Measurements from ENCODE around the gene TRAIP.
A peak's percentile ranks its signal among the peaks of the same experiment; 100 is the strongest.
"Not testable (repeated sequence)": the region's sequence is repeated elsewhere in the genome, so short reads cannot be mapped to it uniquely, and the experiment has no call there.

The TRAIP gene

GRCh38 chr3:49799105-49799504 is 57.3 kb downstream of the TRAIP start:
- no peak for DNase-seq (ENCODE audit: low read depth)
- no peak overlapping the region for H3K4me3 ChIP-seq (ENCODE audit: low read depth, low read length)

GRCh38 chr3:49794926-49795905 is 61.1 kb downstream of the TRAIP start:
- no peak overlapping the region for H3K4me3 ChIP-seq (ENCODE audit: low read depth, low read length)
- no peak for DNase-seq (ENCODE audit: low read depth)

GRCh38 chr3:49794431-49794830 is 61.9 kb downstream of the TRAIP start:
- no peak overlapping the region for H3K4me3 ChIP-seq (ENCODE audit: low read depth, low read length)
- DNase-seq (ENCODE audit: low read depth), result no peak

GRCh38 chr3:49793486-49794085 is 62.8 kb downstream of the TRAIP start:
- H3K4me3 ChIP-seq (ENCODE audit: low read depth, low read length), result no peak overlapping the region
- DNase-seq (ENCODE audit: low read depth), result no peak

- no peak overlapping the region for H3K4me3 ChIP-seq (ENCODE audit: low read depth, low read length)
- DNase-seq (ENCODE audit: low read depth), result no peak
Observed at GRCh38 chr3:49792371-49793150, 63.8 kb downstream of the TRAIP start.

DNA sequence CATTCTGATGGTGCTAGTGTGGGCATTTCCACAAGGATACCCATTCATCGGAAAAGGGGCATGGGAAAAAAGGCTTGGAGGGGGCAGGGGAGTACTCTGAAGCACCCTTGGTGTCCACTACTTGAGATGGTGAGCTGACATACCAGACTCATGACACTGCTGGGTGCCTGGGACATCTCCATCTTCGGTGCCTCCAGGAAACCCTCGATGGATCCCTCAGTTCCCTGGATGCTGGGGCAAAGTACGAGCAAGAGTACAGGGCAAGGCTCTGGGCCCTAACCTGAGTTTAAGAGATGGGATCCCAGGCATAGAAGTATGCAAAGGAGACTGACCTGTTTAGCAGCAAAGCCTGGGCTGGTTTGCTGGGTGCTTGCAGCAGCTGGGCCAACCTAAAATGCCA is 64.8 kb downstream of the TRAIP start:
- no peak for DNase-seq (ENCODE audit: low read depth)
- H3K4me3 ChIP-seq (ENCODE audit: low read depth, low read length), result no peak overlapping the region

DNA sequence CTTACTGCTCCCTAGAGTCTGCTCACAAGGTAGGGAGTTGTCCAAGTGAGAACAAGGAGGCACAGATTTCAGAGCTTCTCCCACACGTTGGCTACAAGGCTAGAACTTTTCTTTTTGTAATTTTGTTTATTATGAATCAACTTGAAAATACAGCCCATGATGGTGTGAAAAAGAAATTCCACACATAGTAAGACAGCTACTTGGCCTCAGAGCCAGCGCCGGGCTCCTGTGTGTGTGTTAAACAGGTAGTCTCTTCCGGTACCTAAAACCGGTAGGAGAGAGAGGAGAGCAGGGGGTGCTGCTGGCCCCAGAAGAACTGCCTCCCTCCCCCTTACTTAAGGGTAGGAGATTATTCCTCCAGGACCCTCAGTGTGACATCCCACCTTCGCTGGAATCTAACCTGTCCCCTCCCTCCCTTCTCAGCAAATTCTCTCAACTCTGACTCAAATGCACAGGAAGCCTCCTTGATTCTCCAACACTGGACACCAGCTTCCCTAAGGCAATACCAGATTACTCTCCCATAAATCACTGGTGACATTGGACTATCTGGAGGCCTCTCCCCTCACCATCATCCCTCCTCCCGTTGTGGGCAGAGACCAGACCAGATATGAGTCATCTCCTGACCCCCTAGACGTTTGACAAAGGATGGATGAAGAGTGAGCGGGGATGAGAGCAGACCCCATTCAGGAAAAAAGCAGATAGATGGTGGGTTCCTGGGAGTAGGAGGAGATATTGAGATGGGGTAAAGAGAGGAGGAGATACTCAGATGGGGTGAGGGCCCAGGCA is 65.5 kb downstream of the TRAIP start:
- no peak for DNase-seq (ENCODE audit: low read depth)

DNA sequence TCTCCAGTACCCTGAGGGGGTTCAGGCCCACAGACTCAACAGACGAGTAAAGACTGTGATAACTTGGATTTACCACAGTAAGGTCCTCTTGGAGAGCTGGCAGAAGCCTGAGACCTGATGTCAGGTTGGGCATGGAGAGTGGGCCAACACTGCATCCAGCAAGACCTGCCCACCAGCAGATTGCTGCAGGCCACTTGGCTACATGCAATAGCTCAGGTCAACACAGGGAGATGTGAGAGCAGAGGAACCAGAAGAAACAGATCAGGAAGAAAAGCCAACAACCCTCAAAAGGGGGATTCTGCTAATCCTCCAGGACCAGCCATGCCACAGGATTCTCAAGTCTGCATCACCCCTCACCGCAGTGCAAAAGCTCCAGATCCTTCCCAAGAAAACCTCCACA is 68.3 kb downstream of the TRAIP start:
- no peak for DNase-seq (ENCODE audit: low read depth)
- H3K4me3 ChIP-seq (ENCODE audit: low read depth, low read length), result no peak overlapping the region

More for the DNA sequence above, 65.5 kb downstream of the TRAIP start:
- H3K4me3 ChIP-seq (ENCODE audit: low read depth, low read length), result no peak overlapping the region

GRCh38 chr3:49787536-49787935 is 68.8 kb downstream of the TRAIP start:
- H3K4me3 ChIP-seq (ENCODE audit: low read depth, low read length), result no peak overlapping the region
- DNase-seq (ENCODE audit: low read depth), result no peak

GRCh38 chr3:49787182-49787464 is 69.2 kb downstream of the TRAIP start:
- H3K4me3 ChIP-seq (ENCODE audit: low read depth, low read length), result peak overlapping the region; percentile 95
- no peak for DNase-seq (ENCODE audit: low read depth)

GRCh38 chr3:49786357-49787181 is 69.8 kb downstream of the TRAIP start, which contains the start of gene IP6K1:
TSS of gene IP6K1 (minus strand) at chr3:49786542. CDS start at chr3:49748040, 38,502 bp downstream.
- peak; percentile 99 for DNase-seq (ENCODE audit: low read depth)
- peak within 1 kb of the TSS; percentile 95 for H3K4me3 ChIP-seq (ENCODE audit: low read depth, low read length)

DNA sequence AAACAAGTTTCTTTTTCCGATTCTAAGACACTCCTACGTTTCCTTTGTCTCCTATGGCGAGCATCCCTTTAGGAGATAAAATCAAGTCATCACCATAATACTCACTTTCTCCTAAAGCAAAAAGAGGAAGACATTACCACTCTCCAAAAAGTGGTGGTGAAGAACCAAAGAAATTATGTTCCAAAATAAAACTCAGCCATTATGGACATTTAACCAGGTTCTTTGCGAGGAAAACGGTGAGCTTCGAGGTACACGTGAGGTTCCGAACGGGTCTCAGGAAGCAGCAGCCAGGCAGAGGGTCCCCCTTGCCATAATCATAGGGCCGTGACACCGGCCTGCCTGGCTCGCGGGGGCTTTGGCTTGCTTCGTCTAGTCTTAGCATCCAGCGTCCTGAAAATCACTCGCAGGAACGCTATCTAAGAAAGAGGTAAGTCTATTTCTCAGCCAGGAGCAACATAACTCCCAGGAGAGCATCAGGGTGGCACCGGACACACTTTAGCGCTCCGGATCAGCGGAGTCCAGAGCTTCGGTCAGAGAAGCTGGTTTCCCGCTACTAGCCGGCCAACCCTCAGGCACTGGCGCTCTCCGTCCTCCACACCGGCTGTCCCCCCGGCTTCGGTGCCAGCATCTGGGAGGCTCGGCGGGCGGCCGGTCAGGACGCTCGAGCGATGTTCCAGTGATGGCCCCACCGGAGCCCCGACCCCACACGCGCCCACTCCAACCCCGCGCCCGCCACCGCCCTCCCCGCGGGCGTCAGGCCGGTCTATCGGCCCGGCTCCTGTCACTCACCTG is 70.6 kb downstream of the TRAIP start:
- no peak for DNase-seq (ENCODE audit: low read depth)
- peak overlapping the region; percentile 95 for H3K4me3 ChIP-seq (ENCODE audit: low read depth, low read length)

GRCh38 chr3:49782277-49782676 is 74.1 kb downstream of the TRAIP start:
- not testable (repeated sequence) for H3K4me3 ChIP-seq (ENCODE audit: low read depth, low read length); DNase-seq (ENCODE audit: low read depth)

DNA sequence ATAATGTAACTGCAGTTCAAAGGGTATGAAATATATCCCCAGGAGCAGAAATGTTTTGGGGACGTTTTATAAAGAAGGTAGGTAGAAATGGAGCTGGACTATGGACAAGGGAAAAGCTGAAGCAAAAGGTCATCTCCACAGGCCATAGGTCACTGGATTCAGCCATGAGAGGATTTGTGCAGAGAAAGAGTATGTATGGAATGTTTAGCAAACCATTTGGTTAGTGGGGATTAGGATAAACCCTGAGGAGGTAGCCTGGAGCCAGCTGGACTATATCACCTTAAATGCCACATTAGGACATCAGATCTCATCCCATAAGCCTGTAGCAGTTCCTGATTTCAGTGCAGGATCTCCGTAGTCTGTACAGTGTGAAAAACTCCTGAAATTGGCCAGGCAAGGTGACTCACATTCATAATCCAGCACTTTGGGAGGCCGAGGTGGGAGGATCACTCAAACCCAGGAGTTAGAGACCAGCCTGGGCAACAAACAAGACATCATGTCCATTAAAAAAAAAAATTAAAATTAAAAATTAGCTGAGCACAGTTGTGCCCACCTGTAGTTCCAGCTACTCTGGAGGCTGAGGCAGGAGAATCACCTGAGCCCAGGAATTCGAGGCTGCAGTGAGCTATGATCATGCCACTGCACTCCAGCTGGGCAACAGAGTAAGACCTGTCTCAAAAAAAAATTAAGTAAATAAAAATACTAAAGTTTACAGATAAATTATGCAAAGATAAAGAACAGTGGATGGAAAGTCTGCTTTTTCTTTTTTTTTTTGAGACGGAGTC is 74.8 kb downstream of the TRAIP start:
- no peak for DNase-seq (ENCODE audit: low read depth)
- no peak overlapping the region for H3K4me3 ChIP-seq (ENCODE audit: low read depth, low read length)

- H3K4me3 ChIP-seq (ENCODE audit: low read depth, low read length); DNase-seq (ENCODE audit: low read depth): not testable (repeated sequence)
Observed at GRCh38 chr3:49780975-49781365, 75.4 kb downstream of the TRAIP start.

- H3K4me3 ChIP-seq (ENCODE audit: low read depth, low read length), result no peak overlapping the region
- no peak for DNase-seq (ENCODE audit: low read depth)
Observed at GRCh38 chr3:49780080-49780974, 76.0 kb downstream of the TRAIP start.
